Measurements from ENCODE around the gene GAREM1.

GAREM1 gene

GRCh38 chr18:32460171-32460731 is 10.4 kb downstream of the GAREM1 start:
- no peak overlapping the region for H3K27ac ChIP-seq (ENCODE audit: insufficient read depth, low read length, poor library complexity, severe bottlenecking)
- no peaks in the 10 kb centered on the region for H3K27me3 ChIP-seq (replicated peaks; ENCODE audit: control insufficient read depth, insufficient read depth, low read length, poor library complexity, severe bottlenecking)
- no peaks in the 10 kb centered on the region for H3K36me3 ChIP-seq (ENCODE audit: control insufficient read depth, insufficient read depth, low read length)
- no peaks in the 10 kb centered on the region for H3K4me1 ChIP-seq (ENCODE audit: control insufficient read depth, insufficient read depth, low read length, poor library complexity, severe bottlenecking)
- DNase-seq, result no peak
- H3K9me3 ChIP-seq (ENCODE audit: control insufficient read depth, low read length), result no peaks in the 10 kb centered on the region
- H3K4me3 ChIP-seq (ENCODE audit: insufficient read depth, low read depth, low read length, poor library complexity, severe bottlenecking), result no peak overlapping the region

- H3K4me3 ChIP-seq (ENCODE audit: insufficient read depth, low read depth, low read length, poor library complexity, severe bottlenecking), result no peak overlapping the region
- DNase-seq, result no peak
- H3K27me3 ChIP-seq (replicated peaks; ENCODE audit: control insufficient read depth, insufficient read depth, low read length, poor library complexity, severe bottlenecking), result no peaks in the 10 kb centered on the region
- H3K9me3 ChIP-seq (ENCODE audit: control insufficient read depth, low read length), result no peaks in the 10 kb centered on the region
- H3K4me1 ChIP-seq (ENCODE audit: control insufficient read depth, insufficient read depth, low read length, poor library complexity, severe bottlenecking), result no peaks in the 10 kb centered on the region
- no peaks in the 10 kb centered on the region for H3K36me3 ChIP-seq (ENCODE audit: control insufficient read depth, insufficient read depth, low read length)
- H3K27ac ChIP-seq (ENCODE audit: insufficient read depth, low read length, poor library complexity, severe bottlenecking), result no peak overlapping the region
Observed at GRCh38 chr18:32459361-32460101, 11.2 kb downstream of the GAREM1 start.

GRCh38 chr18:32455361-32455760 is 15.3 kb downstream of the GAREM1 start:
- no peaks in the 10 kb centered on the region for H3K4me1 ChIP-seq (ENCODE audit: control insufficient read depth, insufficient read depth, low read length, poor library complexity, severe bottlenecking)
- DNase-seq, result no peak
- H3K4me3 ChIP-seq (ENCODE audit: insufficient read depth, low read depth, low read length, poor library complexity, severe bottlenecking), result no peak overlapping the region

GRCh38 chr18:32454593-32454992 is 16.1 kb downstream of the GAREM1 start:
- Histone ChIP-seq H3K4me1 (ENCODE audit: control insufficient read depth, insufficient read depth, low read length, poor library complexity, severe bottlenecking) (no peaks in the 10 kb centered on the region), H3K27ac (ENCODE audit: insufficient read depth, low read length, poor library complexity, severe bottlenecking) (no peak overlapping the region), H3K36me3 (ENCODE audit: control insufficient read depth, insufficient read depth, low read length) (no peaks in the 10 kb centered on the region), H3K27me3 (replicated peaks; ENCODE audit: control insufficient read depth, insufficient read depth, low read length, poor library complexity, severe bottlenecking) (no peaks in the 10 kb centered on the region), H3K9me3 (ENCODE audit: control insufficient read depth, low read length) (no peaks in the 10 kb centered on the region), H3K4me3 (ENCODE audit: insufficient read depth, low read depth, low read length, poor library complexity, severe bottlenecking) (no peak overlapping the region)
- no peak for DNase-seq

More at GRCh38 chr18:32455361-32455760, 15.3 kb downstream of the GAREM1 start:
- Histone ChIP-seq H3K36me3 (ENCODE audit: control insufficient read depth, insufficient read depth, low read length) (no peaks in the 10 kb centered on the region), H3K9me3 (ENCODE audit: control insufficient read depth, low read length) (no peaks in the 10 kb centered on the region), H3K27ac (ENCODE audit: insufficient read depth, low read length, poor library complexity, severe bottlenecking) (no peak overlapping the region), H3K27me3 (replicated peaks; ENCODE audit: control insufficient read depth, insufficient read depth, low read length, poor library complexity, severe bottlenecking) (no peaks in the 10 kb centered on the region)

- H3K9me3 ChIP-seq (ENCODE audit: control insufficient read depth, low read length), result no peaks in the 10 kb centered on the region
- H3K4me3 ChIP-seq (ENCODE audit: insufficient read depth, low read depth, low read length, poor library complexity, severe bottlenecking), result no peak overlapping the region
- H3K27me3 ChIP-seq (replicated peaks; ENCODE audit: control insufficient read depth, insufficient read depth, low read length, poor library complexity, severe bottlenecking), result no peaks in the 10 kb centered on the region
- no peak for DNase-seq
- no peak overlapping the region for H3K27ac ChIP-seq (ENCODE audit: insufficient read depth, low read length, poor library complexity, severe bottlenecking)
- H3K4me1 ChIP-seq (ENCODE audit: control insufficient read depth, insufficient read depth, low read length, poor library complexity, severe bottlenecking), result no peaks in the 10 kb centered on the region
- H3K36me3 ChIP-seq (ENCODE audit: control insufficient read depth, insufficient read depth, low read length), result no peaks in the 10 kb centered on the region
Observed at GRCh38 chr18:32450874-32451273, 19.8 kb downstream of the GAREM1 start.

- H3K4me3 ChIP-seq (ENCODE audit: insufficient read depth, low read depth, low read length, poor library complexity, severe bottlenecking), result no peak overlapping the region
- no peaks in the 10 kb centered on the region for H3K27me3 ChIP-seq (replicated peaks; ENCODE audit: control insufficient read depth, insufficient read depth, low read length, poor library complexity, severe bottlenecking)
- H3K9me3 ChIP-seq (ENCODE audit: control insufficient read depth, low read length), result no peaks in the 10 kb centered on the region
- DNase-seq, result no peak
- H3K4me1 ChIP-seq (ENCODE audit: control insufficient read depth, insufficient read depth, low read length, poor library complexity, severe bottlenecking), result no peaks in the 10 kb centered on the region
- no peak overlapping the region for H3K27ac ChIP-seq (ENCODE audit: insufficient read depth, low read length, poor library complexity, severe bottlenecking)
- no peaks in the 10 kb centered on the region for H3K36me3 ChIP-seq (ENCODE audit: control insufficient read depth, insufficient read depth, low read length)
Observed at GRCh38 chr18:32450026-32450691, 20.5 kb downstream of the GAREM1 start.

GRCh38 chr18:32446780-32447179 is 23.9 kb downstream of the GAREM1 start:
- H3K36me3 ChIP-seq (ENCODE audit: control insufficient read depth, insufficient read depth, low read length), result no peaks in the 10 kb centered on the region
- H3K27me3 ChIP-seq (replicated peaks; ENCODE audit: control insufficient read depth, insufficient read depth, low read length, poor library complexity, severe bottlenecking), result no peaks in the 10 kb centered on the region
- H3K4me1 ChIP-seq (ENCODE audit: control insufficient read depth, insufficient read depth, low read length, poor library complexity, severe bottlenecking), result no peaks in the 10 kb centered on the region
- H3K9me3 ChIP-seq (ENCODE audit: control insufficient read depth, low read length), result no peaks in the 10 kb centered on the region
- DNase-seq, result no peak
- H3K27ac ChIP-seq (ENCODE audit: insufficient read depth, low read length, poor library complexity, severe bottlenecking), result no peak overlapping the region
- no peak overlapping the region for H3K4me3 ChIP-seq (ENCODE audit: insufficient read depth, low read depth, low read length, poor library complexity, severe bottlenecking)

GRCh38 chr18:32445846-32446245 is 24.8 kb downstream of the GAREM1 start:
- H3K4me3 ChIP-seq (ENCODE audit: insufficient read depth, low read depth, low read length, poor library complexity, severe bottlenecking), result no peak overlapping the region
- no peaks in the 10 kb centered on the region for H3K36me3 ChIP-seq (ENCODE audit: control insufficient read depth, insufficient read depth, low read length)
- no peaks in the 10 kb centered on the region for H3K4me1 ChIP-seq (ENCODE audit: control insufficient read depth, insufficient read depth, low read length, poor library complexity, severe bottlenecking)
- no peak overlapping the region for H3K27ac ChIP-seq (ENCODE audit: insufficient read depth, low read length, poor library complexity, severe bottlenecking)
- H3K9me3 ChIP-seq (ENCODE audit: control insufficient read depth, low read length), result no peaks in the 10 kb centered on the region
- H3K27me3 ChIP-seq (replicated peaks; ENCODE audit: control insufficient read depth, insufficient read depth, low read length, poor library complexity, severe bottlenecking), result no peaks in the 10 kb centered on the region
- no peak for DNase-seq

- Histone ChIP-seq H3K27me3 (replicated peaks; ENCODE audit: control insufficient read depth, insufficient read depth, low read length, poor library complexity, severe bottlenecking) (no peaks in the 10 kb centered on the region), H3K4me3 (ENCODE audit: insufficient read depth, low read depth, low read length, poor library complexity, severe bottlenecking) (no peak overlapping the region), H3K36me3 (ENCODE audit: control insufficient read depth, insufficient read depth, low read length) (no peaks in the 10 kb centered on the region), H3K4me1 (ENCODE audit: control insufficient read depth, insufficient read depth, low read length, poor library complexity, severe bottlenecking) (no peaks in the 10 kb centered on the region), H3K27ac (ENCODE audit: insufficient read depth, low read length, poor library complexity, severe bottlenecking) (no peak overlapping the region), H3K9me3 (ENCODE audit: control insufficient read depth, low read length) (no peaks in the 10 kb centered on the region)
- no peak for DNase-seq
Observed at GRCh38 chr18:32443706-32444215, 26.9 kb downstream of the GAREM1 start.
